IMR-90 (cell line): ENCODE data around the gene ZSCAN10. TPM values are rescaled to one million over a fixed set of nuclear protein-coding genes. Genes with fewer than 3 reads are reported as not detected.

Experiments used
- ATAC-seq: fragments of 200-7000 bp; cut with Tn5 transposase; 2 replicates; pipeline ENCODE4 v1.9.1; 2020; ENCODE audit warnings: low read depth, mild to moderate bottlenecking, moderate library complexity
- BruUV-seq: library from RNA; stranded (reverse); fragments of 400-500 nt; replicated peaks from 2 replicates; lab custom pipeline; 2021; lab: Mats Ljungman, UMichigan
- CTCF ChIA-PET: fragments of 300-600 bp; formaldehyde crosslinking; extraction: SDS; loops from one replicate; lab custom pipeline; 2021; ENCODE audit warnings: antibody characterized with exemption; lab: Yijun Ruan, JAX
- POLR2A ChIA-PET: fragments of 300-600 bp; sonication (Branson Sonifier 250); formaldehyde crosslinking; loops from one replicate; lab custom pipeline; 2022; ENCODE audit warnings: antibody characterized with exemption; ENCODE audit not compliant: unreplicated experiment; lab: Charles Lee
- DNase-seq: peaks from one replicate; pipeline ENCODE4 v3.0.0; 2013
- H2AFZ ChIP-seq: replicated peaks from 2 replicates; pipeline ENCODE3; 2013; ENCODE audit warnings: low read length, mild to moderate bottlenecking; ENCODE audit not compliant: poor library complexity
- H2AK5ac ChIP-seq: 2 replicates; pipeline ENCODE4 v1.6.1; 2013; ENCODE audit warnings: low read depth, low read length, inconsistent platforms
- H2AK9ac ChIP-seq: replicated peaks from 2 replicates; pipeline ENCODE3; 2013; ENCODE audit warnings: mild to moderate bottlenecking, low read depth, low read length, moderate library complexity; ENCODE audit not compliant: poor library complexity
- H2BK120ac ChIP-seq: 2 replicates; pipeline ENCODE4 v1.6.1; 2013; ENCODE audit warnings: low read depth, low read length, inconsistent platforms
- H2BK15ac ChIP-seq: 3 replicates; pipeline ENCODE4 v1.6.1; 2013; ENCODE audit warnings: low read depth, low read length, inconsistent platforms
- H2BK20ac ChIP-seq: 2 replicates; pipeline ENCODE4 v1.6.1; 2013; ENCODE audit warnings: low read depth, mild to moderate bottlenecking, inconsistent platforms, low read length, moderate library complexity
- H2BK5ac ChIP-seq: 2 replicates; pipeline ENCODE4 v1.6.1; 2013; ENCODE audit warnings: mild to moderate bottlenecking, low read depth, low read length, inconsistent platforms; ENCODE audit not compliant: poor library complexity, severe bottlenecking
- H3K14ac ChIP-seq: replicated peaks from 2 replicates; pipeline ENCODE4 v1.6.1; 2013; ENCODE audit warnings: low read depth, low read length, inconsistent platforms
- H3K18ac ChIP-seq: 2 replicates; pipeline ENCODE4 v1.6.1; 2013; ENCODE audit warnings: low read depth, low read length, control low read depth
- H3K23ac ChIP-seq: 2 replicates; pipeline ENCODE4 v1.6.1; 2013; ENCODE audit warnings: low read depth, low read length, inconsistent platforms
- H3K27ac ChIP-seq: 2 replicates; pipeline ENCODE4 v1.5.1; 2013; ENCODE audit warnings: mild to moderate bottlenecking, control low read depth, low read length; ENCODE audit not compliant: insufficient read depth
- H3K27me3 ChIP-seq: 2 replicates; pipeline ENCODE4 v1.6.1; 2013; ENCODE audit warnings: low read length; ENCODE audit not compliant: control insufficient read depth, insufficient read depth
- H3K36me3 ChIP-seq: 2 replicates; pipeline ENCODE4 v1.6.1; 2013; ENCODE audit warnings: low read length, mixed read lengths; ENCODE audit not compliant: control insufficient read depth, insufficient read depth
- H3K4ac ChIP-seq: 2 replicates; pipeline ENCODE4 v1.6.1; 2013; ENCODE audit warnings: low read depth, low read length, inconsistent platforms
- H3K4me1 ChIP-seq: 2 replicates; pipeline ENCODE4 v1.6.1; 2013; ENCODE audit warnings: low read length, mixed read lengths; ENCODE audit not compliant: control insufficient read depth, insufficient read depth
- H3K4me2 ChIP-seq: 2 replicates; pipeline ENCODE4 v1.6.1; 2013; ENCODE audit warnings: low read depth, mild to moderate bottlenecking, control low read depth, low read length, moderate library complexity
- H3K4me3 ChIP-seq: 2 replicates; pipeline ENCODE4 v1.5.1; 2013; ENCODE audit warnings: low read depth, mild to moderate bottlenecking, control low read depth, low read length, moderate library complexity; ENCODE audit not compliant: insufficient read depth
- H3K56ac ChIP-seq: 2 replicates; pipeline ENCODE4 v1.6.1; 2013; ENCODE audit warnings: low read length, inconsistent platforms; ENCODE audit not compliant: insufficient read depth; ENCODE audit errors: extremely low read depth
- H3K79me1 ChIP-seq, 2 experiments: 2 replicates each; pipeline ENCODE4 v1.6.1; 2013; ENCODE audit warnings: low read length in 2 of 2, inconsistent platforms in 1 of 2, low read depth in 1 of 2
- H3K9ac ChIP-seq: 2 replicates; pipeline ENCODE4 v1.6.1; 2013; ENCODE audit warnings: low read depth, low read length, control low read depth
- H3K9me1 ChIP-seq: 2 replicates; pipeline ENCODE4 v1.6.1; 2013; ENCODE audit warnings: low read length, inconsistent platforms; ENCODE audit not compliant: insufficient read depth
- H3K9me3 ChIP-seq: 2 replicates; pipeline ENCODE4 v1.6.1; 2013; ENCODE audit warnings: low read length; ENCODE audit not compliant: control insufficient read depth, insufficient read depth
- H4K20me1 ChIP-seq: 2 replicates; pipeline ENCODE4 v1.6.1; 2013; ENCODE audit warnings: low read length, inconsistent platforms; ENCODE audit not compliant: insufficient read depth
- H4K5ac ChIP-seq: 2 replicates; pipeline ENCODE4 v1.6.1; 2013; ENCODE audit warnings: mild to moderate bottlenecking, low read depth, low read length, control low read depth
- H4K8ac ChIP-seq, 2 experiments: 2 replicates each; pipeline ENCODE4 v1.6.1; 2013; ENCODE audit warnings: low read depth in 2 of 2, low read length in 2 of 2, control low read depth in 1 of 2, inconsistent platforms in 1 of 2
- H4K91ac ChIP-seq: 2 replicates; pipeline ENCODE4 v1.6.1; 2013; ENCODE audit warnings: low read depth, low read length, inconsistent platforms; ENCODE audit not compliant: insufficient read depth
- BHLHE40 ChIP-seq: fragments of 150-350 bp; IDR thresholded peaks from 2 replicates; pipeline ENCODE4 v1.6.1; 2016; ENCODE audit warnings: mild to moderate bottlenecking, low read depth, low read length
- CEBPB ChIP-seq: IDR thresholded peaks from 2 replicates; pipeline ENCODE4 v1.6.1; 2012; ENCODE audit warnings: low read depth, low read length, improper control_type of control experiment
- CHD1 ChIP-seq: IDR thresholded peaks from 2 replicates; pipeline ENCODE4 v1.6.1; 2012; ENCODE audit warnings: low read depth, low read length, improper control_type of control experiment
- FOS ChIP-seq: fragments of 150-350 bp; IDR thresholded peaks from 2 replicates; pipeline ENCODE4 v1.6.1; 2016; ENCODE audit warnings: low read depth, low read length
- MAFK ChIP-seq: IDR thresholded peaks from 2 replicates; pipeline ENCODE4 v1.6.1; 2012; ENCODE audit warnings: low read depth, low read length, improper control_type of control experiment
- MAZ ChIP-seq: IDR thresholded peaks from 2 replicates; pipeline ENCODE4 v1.6.1; 2012; ENCODE audit warnings: low read depth, mild to moderate bottlenecking, low read length, improper control_type of control experiment, moderate library complexity, borderline replicate concordance
- MXI1 ChIP-seq: IDR thresholded peaks from 2 replicates; pipeline ENCODE4 v1.6.1; 2012; ENCODE audit warnings: low read depth, mild to moderate bottlenecking, low read length, moderate library complexity, borderline replicate concordance
- NFE2L2 ChIP-seq: fragments of 150-350 bp; IDR thresholded peaks from 2 replicates; pipeline ENCODE4 v1.6.1; 2016; ENCODE audit warnings: low read depth, mild to moderate bottlenecking, low read length
- POLR2A ChIP-seq: IDR thresholded peaks from 2 replicates; pipeline ENCODE4 v1.6.1; 2012; ENCODE audit warnings: mild to moderate bottlenecking, low read depth, low read length
- RAD21 ChIP-seq: IDR thresholded peaks from 2 replicates; pipeline ENCODE4 v1.6.1; 2012; ENCODE audit warnings: low read length, improper control_type of control experiment
- RCOR1 ChIP-seq: IDR thresholded peaks from 2 replicates; pipeline ENCODE4 v1.6.1; 2012; ENCODE audit warnings: mild to moderate bottlenecking, low read length, improper control_type of control experiment; ENCODE audit not compliant: insufficient replicate concordance
- RFX5 ChIP-seq: IDR thresholded peaks from 2 replicates; pipeline ENCODE4 v1.8.0; 2012; ENCODE audit warnings: low read depth, mild to moderate bottlenecking, low read length, moderate library complexity
- SMC3 ChIP-seq: fragments of 150-350 bp; IDR thresholded peaks from 2 replicates; pipeline ENCODE4 v1.6.1; 2016; ENCODE audit warnings: low read depth, mild to moderate bottlenecking, antibody characterized with exemption, low read length, moderate library complexity
- WGBS, 2 experiments: methylation state at CpG; one replicate each; pipeline versions ENCODE4 v1.1.5 to v1.1.7; 2013; ENCODE audit warnings: missing lambda C conversion rate in 2 of 2; ENCODE audit not compliant: insufficient read length in 1 of 2; ENCODE audit errors: extremely low coverage in 2 of 2; 5-methylcytosine and 5-hydroxymethylcytosine counted together
- dilution Hi-C: fragments of 300-500 bp; cut with HindIII; formaldehyde crosslinking; loops from one replicate; pipeline ENCODE4 v1.14.3; 2018; ENCODE audit warnings: low sequenced_read_pairs; ENCODE audit not compliant: unreplicated experiment
- in situ Hi-C: fragments of 300-500 bp; cut with MboI; formaldehyde crosslinking; loops from 3 replicates; pipeline ENCODE4 v1.14.3; 2019; ENCODE audit warnings: low sequenced_read_pairs, inconsistent platforms, mixed read lengths
- intact Hi-C: fragments of 100-400 bp; cut with micrococcal nuclease; formaldehyde crosslinking; loops from 2 replicates; pipeline ENCODE4 v1.10.0; 2022
- polyA plus RNA-seq, 3 experiments: library from polyadenylated mRNA; depleted of rRNA; stranded (reverse); fragments of >200 nt; gene quantifications; 2 replicates each; pipeline ENCODE4 v1.2.3, GENCODE V29; 2012; ENCODE audit warnings: low replicate concordance in 1 of 3
- total RNA-seq: library from RNA; depleted of rRNA; stranded (reverse); fragments of >200 nt; gene quantifications from 2 replicates; pipeline ENCODE4 v1.2.3, GENCODE V29; 2012
- TF ChIP-seq, protein P1 (sequence below): fragments of 150-350 bp; IDR thresholded peaks from 2 replicates; pipeline ENCODE4 v1.6.1; 2016; ENCODE audit warnings: low read depth, mild to moderate bottlenecking, low read length, moderate library complexity, borderline replicate concordance
- TF ChIP-seq, protein P2 (sequence below): fragments of 150-350 bp; IDR thresholded peaks from 2 replicates; pipeline ENCODE4 v1.6.1; 2017; ENCODE audit warnings: mild to moderate bottlenecking, antibody characterized with exemption, low read length, low read depth

ZSCAN10 gene
- total and polyA plus RNA-seq, 2 of the 4 experiments (the other 2 are of a cell fraction), result not detected

DNA sequence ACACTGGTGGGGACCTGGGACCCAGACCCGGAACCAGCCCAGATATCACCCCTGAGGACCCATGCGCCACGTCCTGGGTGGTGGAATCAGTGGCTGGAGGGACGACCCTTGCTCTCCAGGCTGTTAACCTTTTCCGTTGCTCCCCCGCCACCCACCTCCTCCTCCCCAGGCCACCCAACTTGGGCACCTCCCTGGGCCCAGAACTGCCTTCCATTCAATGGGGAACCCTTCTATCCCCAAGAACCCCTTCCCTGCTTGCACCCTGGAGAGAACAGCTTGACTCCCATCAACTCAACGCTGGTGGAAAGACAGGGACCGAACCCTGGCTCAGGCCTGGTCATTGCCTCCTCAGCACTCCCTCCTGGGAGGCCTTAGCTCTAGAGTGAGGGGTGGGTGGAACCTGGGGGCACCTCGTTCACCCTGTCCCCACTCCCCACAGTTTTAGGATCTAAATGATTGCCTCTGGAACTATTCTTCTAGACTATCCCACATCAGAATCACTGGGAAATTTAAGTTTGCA lies 39.3 kb downstream of the ZSCAN10 start:
- no CpG with 5 or more reads among the region's 9 CpGs for WGBS, 2 experiments
- Histone ChIP-seq H3K4me1 (peaks cover 8% of the 10 kb centered on the region), H2AK9ac (peak overlapping the region; percentile 21), H3K4ac (peak overlapping the region; percentile 93), H3K27me3 (no peaks in the 10 kb centered on the region; the same call in 1 of the 2 replicates), H3K79me1 (peaks cover 0 to 16% of the 10 kb centered on the region in 2 experiments; a peak in 1 of 4 replicates), H3K56ac (no peak overlapping the region), H2BK15ac (peak overlapping the region; percentile 90; the same call in 1 of the 3 replicates), H2AFZ (peak overlapping the region; percentile 100), H2BK5ac (peak overlapping the region; percentile 84), H3K14ac (peak overlapping the region; percentile 88), H3K9me3 (no peaks in the 10 kb centered on the region), H3K9ac (peak overlapping the region; percentile 71), H3K36me3 (no peaks in the 10 kb centered on the region), H4K20me1 (no peaks in the 10 kb centered on the region; the same call in 1 of the 2 replicates), H3K4me3 (peak overlapping the region; percentile 27), H2AK5ac (peak overlapping the region; percentile 74), H4K5ac (peak overlapping the region; percentile 93), H4K8ac (peak overlapping the region; percentile 87 to 100), H2BK20ac (peak overlapping the region; percentile 35; the same call in 1 of the 2 replicates), H2BK120ac (peak overlapping the region; percentile 48; the same call in 1 of the 2 replicates), H3K27ac (peak overlapping the region; percentile 89), H3K23ac (peak overlapping the region; percentile 35; the same call in 1 of the 2 replicates), H3K4me2 (peak overlapping the region; percentile 71), H3K9me1 (peaks cover 9% of the 10 kb centered on the region), H4K91ac (peak overlapping the region; percentile 62), H3K18ac (peak overlapping the region; percentile 82)
- ATAC-seq (no peak), DNase-seq (no peak)
- ChIA-PET CTCF (interaction anchor here (0.6 to 2.2 kb wide), 8 partner anchors 12 to 112 kb away, joined by 3 to 9 read pairs (median 4); no protein-coding TSS in a partner anchor), POLR2A (no interaction called here)
- BruUV-seq, result no TSS peak
- intact Hi-C loops (loop anchor here (1.0 to 2.0 kb wide), 4 partner anchors 47 to 107 kb away; no protein-coding TSS in a partner anchor), dilution Hi-C loops (no loop called here), in situ Hi-C loops (loop anchor here (5.0 kb wide), 1 partner anchor 43 kb away; no protein-coding TSS in a partner anchor)
- no peak for TF ChIP-seq RAD21
- TF ChIP-seq MAZ, result no peak
- no peak for TF ChIP-seq CHD1
- TF ChIP-seq MXI1, result no peak
- TF ChIP-seq, protein P1, sequence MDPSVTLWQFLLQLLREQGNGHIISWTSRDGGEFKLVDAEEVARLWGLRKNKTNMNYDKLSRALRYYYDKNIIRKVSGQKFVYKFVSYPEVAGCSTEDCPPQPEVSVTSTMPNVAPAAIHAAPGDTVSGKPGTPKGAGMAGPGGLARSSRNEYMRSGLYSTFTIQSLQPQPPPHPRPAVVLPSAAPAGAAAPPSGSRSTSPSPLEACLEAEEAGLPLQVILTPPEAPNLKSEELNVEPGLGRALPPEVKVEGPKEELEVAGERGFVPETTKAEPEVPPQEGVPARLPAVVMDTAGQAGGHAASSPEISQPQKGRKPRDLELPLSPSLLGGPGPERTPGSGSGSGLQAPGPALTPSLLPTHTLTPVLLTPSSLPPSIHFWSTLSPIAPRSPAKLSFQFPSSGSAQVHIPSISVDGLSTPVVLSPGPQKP, result no peak
- TF ChIP-seq SMC3, result no peak
- TF ChIP-seq NFE2L2, result no peak
- TF ChIP-seq, protein P2, sequence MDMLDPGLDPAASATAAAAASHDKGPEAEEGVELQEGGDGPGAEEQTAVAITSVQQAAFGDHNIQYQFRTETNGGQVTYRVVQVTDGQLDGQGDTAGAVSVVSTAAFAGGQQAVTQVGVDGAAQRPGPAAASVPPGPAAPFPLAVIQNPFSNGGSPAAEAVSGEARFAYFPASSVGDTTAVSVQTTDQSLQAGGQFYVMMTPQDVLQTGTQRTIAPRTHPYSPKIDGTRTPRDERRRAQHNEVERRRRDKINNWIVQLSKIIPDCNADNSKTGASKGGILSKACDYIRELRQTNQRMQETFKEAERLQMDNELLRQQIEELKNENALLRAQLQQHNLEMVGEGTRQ, result no peak
- TF ChIP-seq RFX5, result no peak
- TF ChIP-seq MAFK, result no peak
- TF ChIP-seq CEBPB, result no peak
- no peak for TF ChIP-seq RCOR1
- no peak for TF ChIP-seq BHLHE40
- no peak for TF ChIP-seq POLR2A
- no peak for TF ChIP-seq FOS
